NCI-H2029 treated with DMSO at 0.1 percent for 48 hours (cell line): Measurements from ENCODE around the gene CABLES1.
"Not testable (repeated sequence)": the region's sequence is repeated elsewhere in the genome, so short reads cannot be mapped to it uniquely, and the experiment has no call there.

Source experiments
- DNase-seq: peaks from one replicate; lab custom pipeline; 2025; lab: John Stamatoyannopoulos, UW

CABLES1 gene

DNA sequence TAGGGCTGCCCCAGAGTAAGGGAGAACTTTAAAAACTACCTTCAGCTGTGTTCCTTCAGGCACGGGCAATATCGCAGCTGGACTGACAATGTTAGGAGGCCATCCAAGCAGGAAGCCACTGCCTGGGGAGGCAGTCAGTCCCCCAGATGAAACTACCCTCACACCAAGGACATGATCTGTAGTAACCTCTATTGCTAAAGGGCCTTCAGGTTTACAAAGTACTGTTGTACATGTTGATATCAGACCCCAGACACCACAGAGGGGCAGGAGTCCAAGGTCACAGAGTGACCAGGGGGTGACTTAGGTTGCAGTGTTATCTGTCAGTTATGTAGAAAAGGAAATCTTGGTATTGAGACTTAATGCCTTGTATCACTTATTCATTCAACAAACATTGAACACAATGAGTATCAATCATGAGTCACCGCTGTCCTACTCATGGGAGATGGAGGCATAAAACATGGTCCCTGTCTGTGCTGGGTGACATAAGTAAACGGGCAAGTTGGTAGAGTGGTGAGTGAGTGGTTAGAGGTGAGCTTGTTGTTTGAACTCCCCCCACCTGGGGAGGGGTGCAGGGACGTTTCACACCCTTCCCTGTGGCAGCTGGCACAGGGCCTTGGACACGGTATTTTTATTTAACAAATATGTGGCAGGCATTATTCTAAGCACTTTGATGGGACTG lies 7.1 kb downstream of the CABLES1 start:
- DNase-seq = no peak

DNA sequence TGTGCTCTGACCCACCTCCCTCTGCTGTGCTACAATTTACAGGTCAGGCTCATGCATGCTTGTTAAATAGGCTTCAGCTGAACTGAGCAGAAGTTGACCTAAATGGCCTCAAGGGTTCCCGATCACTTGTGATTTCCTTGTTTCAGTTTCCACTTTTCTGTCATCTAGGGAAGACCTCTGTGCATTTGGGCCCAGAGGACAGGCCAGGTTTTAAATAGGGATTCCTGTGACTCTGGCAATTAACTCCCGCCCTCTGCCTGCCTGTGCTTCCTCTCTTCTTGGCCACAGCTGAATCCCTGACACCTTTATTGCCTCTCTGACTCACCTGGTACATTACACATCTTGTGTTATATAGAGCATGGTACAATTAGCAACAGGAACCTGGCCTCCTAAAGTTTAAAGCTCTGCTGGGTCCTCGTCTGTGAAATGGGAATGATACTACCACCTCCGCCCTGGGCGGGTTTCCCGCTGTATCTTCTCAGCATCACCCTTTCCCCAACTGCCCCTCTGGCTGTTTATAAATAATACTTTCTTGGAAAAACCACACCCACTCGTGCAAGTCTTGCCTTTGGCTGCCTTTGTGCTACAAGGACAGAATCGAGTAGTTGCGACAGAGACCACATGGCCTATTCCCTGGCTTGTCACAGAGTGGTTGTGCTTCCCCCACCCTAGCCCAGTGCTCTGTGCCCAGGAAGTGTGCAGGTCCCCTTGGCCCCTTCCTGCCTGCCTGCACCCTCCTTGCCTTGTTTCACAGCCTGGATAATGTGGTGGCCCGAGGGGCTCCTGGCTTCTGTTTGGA lies 7.9 kb downstream of the CABLES1 start:
- no peak for DNase-seq

DNA sequence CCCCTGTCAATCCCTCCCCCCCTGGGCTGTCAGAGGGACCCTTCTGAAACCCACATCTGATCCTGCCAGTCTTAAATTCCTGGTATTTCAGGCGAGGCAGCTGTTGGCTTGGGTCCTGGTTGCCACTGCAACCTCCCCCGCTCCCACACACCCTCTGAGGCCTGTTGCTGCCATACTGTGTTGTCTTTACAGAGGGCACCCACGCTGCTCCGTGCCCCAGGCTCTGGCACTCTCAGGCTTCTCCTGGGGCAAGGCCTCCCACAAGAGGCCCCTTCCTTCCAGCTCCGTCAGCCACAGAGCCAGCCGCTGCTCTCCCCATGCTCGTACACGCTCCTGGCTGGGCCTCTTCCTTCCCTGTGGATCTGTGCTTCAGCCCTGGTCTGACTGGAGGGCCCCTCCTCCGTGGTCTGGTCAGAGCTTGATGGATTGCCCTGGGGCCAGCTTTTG lies 8.6 kb downstream of the CABLES1 start:
- no peak for DNase-seq

DNA sequence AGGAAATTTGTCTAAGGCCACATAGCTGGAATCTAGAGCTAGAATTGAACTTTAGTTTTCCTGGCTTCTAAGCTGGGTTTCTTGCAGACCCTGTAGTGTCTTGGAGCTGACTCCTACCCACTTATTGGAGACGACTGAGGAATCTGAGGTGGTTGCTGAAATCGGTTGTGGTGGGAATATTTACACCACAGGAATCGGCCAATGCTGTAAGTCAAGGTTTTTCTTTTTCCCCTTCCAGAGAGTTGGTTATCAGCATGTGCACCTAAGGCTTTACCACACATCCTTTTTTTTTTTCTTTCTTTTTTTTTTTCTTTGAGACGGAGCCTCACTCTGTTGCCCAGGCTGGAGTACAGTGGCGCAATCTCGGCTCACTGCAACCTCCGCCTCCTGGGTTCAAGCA lies 9.4 kb downstream of the CABLES1 start:
- DNase-seq = no peak

DNA sequence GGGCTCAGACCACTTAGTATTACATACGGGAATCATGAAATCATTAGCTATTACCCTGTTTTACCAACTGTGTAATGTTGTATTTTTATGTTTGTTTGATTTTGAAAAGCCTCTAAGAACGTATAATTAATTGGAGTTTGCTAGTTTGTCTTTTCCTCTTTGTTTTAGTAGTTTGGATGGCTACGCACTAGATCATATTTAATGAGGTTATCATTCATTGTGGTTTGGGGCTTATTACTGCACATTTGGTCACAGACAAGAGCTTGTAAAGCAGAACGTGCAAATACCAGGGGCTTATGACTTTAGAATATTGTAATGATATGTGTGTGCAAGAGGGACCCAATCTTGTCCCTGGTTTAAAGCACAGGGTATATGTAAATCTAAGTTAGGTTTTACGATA lies 10.3 kb downstream of the CABLES1 start:
- DNase-seq = no peak

DNA sequence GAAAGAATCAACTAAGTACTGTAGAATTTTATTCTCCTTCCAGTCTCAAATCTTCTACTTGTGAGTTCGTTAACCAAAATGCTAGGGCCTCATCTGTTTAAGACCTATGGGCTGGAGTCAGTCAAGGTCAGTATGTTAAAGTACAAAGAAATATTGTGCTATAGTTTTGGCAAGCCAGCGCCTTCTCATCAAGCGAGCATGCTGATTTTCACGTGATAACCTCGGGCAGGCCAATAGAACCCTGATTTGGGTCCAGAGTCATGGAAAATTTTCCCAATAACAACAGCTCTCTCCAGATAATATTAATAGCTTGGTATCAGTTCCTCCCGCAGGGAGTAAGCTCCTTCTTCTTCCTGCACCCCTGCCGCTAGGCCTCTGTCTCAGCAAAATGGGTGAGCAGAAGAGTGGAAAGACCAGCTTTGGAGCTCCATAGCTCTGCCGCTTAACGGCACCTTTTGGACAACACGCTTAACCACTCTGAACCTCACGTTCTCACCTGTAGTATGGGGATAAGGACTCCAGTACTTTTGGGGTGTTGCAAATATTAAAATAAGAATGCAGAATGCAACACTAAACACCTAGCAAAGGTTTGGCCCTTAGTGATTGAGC lies 11.7 kb downstream of the CABLES1 start:
- no peak for DNase-seq

DNA sequence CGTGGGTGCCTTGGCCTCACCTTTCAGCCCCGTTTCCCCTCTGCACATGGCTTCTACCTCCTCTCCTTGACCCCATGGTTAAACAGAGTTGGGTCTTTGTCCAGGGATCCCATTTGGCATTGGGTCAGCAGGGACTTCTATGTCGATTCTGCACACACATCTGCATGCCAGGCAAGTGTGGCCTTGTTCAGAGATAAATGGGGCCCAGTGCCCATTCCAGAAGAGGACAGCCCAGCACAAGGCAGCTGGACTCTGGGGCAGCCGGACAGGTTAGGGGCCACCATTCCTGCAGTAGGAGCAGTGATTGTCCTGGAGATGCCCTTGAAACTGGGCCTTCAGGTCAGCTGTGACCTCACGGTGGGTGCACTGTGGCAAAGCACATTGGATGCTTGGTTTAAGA lies 13.1 kb downstream of the CABLES1 start:
- DNase-seq = no peak

DNA sequence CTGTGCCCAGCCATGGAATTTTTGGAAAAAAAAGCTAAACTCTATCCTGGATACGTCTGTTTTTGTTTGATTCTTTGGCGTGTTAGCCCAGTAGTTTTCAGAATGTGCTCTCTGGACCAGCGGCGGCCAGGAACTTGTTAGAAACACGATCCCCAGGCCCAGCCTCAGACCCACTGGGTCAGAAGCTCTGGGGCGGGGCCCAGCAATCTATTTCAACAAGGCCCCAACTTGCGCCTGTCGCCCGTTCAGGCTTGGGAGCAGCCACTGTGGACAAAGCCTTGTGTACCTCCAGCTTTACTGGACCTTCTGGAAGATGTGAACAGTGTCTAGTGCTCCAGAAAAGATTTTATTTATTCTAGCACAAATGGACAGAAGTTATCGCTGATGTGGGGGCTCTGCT lies 14.3 kb downstream of the CABLES1 start:
- DNase-seq = no peak

DNA sequence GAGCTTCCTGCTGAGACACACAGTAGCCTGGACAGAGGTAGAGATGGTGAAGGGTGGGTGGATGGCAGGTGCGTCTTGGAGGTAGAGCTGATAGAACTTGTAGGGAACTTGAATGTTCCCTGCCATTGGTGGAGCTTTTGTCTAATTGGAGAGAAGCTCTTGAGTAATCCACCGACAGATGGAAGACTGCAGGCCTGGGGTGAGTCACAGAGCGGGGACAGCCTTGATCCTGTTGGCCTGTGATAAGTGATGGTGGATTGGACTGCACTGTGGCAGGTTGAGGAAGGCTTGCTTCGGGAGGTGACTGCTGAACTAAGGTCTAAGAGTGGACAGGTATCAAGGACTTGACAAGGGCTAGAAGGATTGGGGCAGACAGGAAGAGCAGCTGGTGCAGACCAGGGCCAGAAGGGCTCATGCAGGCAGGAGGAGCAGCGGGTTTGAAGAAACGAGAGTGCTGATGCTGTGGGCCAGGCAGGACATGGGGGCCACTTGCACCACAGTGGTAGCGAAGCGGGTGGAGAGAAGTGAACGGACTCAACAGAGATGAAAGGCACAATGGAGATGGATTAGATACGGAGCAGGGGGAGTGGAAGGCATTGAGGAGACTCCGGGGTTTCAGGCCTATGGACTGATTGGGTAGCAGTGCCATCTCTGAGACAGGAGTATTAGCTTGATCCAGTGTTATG lies 16.3 kb downstream of the CABLES1 start:
- DNase-seq = no peak

DNA sequence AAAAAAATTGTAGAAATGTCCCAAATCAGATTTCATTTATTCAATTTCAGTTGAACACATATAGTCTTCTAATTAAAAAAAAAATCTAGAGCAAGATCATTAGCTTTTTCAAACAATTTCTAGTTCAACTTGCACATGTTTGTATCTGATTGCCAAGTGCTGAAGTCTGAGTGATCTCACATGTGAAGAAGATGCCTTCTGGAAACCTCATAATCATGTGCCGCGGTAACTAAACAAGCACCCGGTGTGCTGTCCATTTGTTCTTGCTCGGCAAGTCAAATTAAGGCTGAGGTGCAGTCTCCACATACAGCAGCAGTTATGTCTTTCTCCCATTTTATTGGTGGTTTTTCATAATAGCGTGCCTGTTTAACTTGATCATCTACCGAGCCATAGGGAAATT lies 18.7 kb downstream of the CABLES1 start:
- no peak for DNase-seq

DNA sequence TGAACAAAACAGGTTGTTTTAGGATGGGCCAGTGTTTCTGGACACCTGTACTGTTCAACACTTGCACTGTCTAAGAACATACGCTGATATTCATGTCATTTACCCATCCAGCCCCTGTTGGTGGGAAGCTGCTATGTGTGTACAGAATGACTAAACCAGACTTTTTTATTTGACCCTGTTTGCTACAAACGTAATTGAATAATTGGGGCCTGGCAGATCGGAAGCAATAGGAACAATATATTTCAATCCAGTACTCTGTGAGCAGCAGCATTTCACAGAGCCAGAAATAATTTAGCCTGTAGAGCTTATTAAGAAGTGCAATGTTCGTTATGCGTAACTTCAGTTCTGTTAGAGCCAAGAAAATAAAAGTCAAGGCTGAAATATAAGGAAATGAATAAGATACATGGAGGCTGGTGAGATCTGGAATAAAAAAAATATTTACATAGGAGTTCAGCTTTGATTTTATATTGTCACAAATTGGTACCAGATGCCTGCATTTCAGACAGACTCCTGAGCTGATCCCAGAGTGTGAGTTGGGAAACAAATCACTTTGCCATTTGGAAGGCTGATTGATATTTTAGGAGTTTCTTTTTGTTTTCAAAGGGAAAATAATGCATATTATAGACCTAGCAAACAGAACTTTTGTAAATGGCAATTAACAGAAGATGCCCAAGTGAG lies 19.7 kb downstream of the CABLES1 start:
- no peak for DNase-seq

DNA sequence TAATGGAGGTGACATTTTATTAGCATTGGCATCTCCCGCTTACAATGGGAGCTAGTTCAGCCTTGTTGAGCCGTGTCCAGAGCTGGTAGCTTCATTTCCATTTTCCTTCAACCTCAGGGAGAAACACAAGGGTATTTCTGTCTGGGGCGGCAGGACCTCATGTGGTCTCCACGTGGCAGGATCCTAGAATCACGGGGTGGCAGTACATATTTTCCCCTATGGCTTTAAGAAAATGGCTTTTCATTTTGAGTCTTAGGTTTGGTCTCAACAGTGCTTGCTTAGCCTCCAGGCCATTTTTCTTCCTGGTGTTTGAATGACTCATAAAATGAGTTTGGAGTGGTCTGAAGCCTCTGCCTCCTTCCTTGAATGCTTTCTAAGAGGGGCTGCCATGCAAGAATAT lies 20.3 kb downstream of the CABLES1 start:
- DNase-seq = no peak

DNA sequence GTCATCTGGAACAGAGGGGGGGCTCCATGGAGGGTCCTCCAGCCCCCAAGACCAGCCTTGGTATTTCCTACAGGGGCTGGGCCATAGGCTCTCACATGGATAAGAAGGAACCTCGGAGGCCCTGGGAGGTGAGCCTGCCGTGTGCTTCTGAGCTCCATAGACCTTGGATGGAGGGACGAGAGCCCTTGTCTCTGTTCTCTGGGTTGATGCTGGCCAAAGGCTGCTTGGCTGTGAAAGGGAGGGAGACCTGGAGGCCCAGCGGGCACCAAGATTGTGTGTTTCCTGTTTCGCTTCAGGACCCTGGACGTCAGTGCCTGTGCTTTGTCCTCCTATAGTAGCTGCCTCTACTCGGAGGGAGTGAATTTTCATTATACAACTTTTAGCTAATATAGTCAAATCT lies 20.8 kb downstream of the CABLES1 start:
- DNase-seq = no peak

DNA sequence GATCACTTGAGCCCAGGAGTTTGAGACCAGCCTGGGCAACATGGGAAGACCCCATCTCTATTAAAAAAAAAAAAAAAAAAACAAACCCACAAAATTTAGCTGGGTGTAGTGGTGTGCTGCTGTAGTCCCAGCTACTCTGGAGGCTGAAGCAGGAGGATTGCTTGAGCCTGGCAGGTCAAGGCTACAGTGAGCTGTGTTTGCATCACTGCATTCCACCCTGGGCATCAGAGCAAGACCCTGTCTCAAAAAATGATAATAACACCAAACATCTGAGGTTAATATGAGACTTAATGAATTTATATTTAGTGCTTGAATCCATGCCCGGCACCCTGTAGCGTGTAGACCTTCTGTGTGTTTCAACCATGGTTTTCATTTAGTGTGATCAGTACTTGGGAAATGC lies 22.8 kb downstream of the CABLES1 start:
- no peak for DNase-seq

DNA sequence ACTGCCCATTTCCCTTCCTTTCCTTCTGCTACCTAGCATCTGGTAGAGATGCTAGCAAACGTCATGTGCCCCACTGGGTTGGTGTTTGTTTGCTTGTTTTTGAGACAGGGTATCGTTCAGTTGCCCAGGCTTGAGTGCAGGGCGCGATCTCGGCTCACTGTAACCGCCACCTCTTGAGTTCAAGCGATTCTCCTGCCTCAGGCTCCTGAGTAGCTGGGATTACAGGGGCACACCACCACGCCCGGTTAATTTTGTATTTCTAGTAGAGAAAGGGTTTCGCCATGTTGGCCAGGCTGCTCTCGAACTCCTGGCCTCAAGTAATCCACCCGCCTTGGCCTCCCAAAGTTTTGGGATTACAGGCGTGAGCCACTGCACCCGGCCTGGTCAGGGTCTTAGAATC lies 23.6 kb downstream of the CABLES1 start:
- not testable (repeated sequence) for DNase-seq

DNA sequence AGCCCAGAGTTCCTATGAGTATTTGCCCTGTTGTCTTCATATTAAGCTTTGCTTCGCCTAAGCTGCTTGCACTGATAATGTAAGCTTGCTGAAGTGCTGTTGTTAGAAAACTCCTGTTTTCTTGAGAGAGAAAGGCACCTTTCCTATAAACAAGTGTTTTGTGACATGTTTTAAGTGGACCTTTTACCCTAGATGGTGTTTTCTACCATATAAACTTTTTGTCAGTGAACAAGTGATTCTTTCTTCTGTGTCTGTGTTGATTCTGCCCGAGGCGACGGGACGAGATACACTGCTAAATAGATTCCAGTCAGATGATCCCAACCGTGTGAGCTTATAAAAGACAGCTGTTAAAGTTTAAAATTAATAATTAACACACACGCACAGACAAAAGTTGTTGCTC lies 24.1 kb downstream of the CABLES1 start:
- no peak for DNase-seq

DNA sequence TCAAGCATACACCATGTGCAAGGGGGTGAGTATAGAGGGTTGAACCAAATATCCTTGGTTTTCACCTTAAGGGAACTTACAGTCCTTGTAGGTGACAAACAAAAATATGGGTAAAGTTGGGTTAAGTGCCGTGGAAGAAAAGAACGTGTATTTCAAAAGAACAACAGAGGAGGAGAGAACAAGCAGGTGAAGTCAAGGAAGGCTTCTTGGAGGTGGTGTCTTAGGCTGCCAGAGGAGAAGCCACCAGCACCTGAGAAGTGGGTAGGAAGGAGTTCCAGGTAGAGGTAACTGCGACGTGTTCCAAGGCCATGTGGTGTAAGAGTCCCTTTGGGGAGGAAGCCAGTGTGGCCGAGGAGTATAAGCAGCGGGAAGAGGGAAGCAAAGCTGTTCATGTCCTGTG lies 27.2 kb downstream of the CABLES1 start:
- DNase-seq = no peak

DNA sequence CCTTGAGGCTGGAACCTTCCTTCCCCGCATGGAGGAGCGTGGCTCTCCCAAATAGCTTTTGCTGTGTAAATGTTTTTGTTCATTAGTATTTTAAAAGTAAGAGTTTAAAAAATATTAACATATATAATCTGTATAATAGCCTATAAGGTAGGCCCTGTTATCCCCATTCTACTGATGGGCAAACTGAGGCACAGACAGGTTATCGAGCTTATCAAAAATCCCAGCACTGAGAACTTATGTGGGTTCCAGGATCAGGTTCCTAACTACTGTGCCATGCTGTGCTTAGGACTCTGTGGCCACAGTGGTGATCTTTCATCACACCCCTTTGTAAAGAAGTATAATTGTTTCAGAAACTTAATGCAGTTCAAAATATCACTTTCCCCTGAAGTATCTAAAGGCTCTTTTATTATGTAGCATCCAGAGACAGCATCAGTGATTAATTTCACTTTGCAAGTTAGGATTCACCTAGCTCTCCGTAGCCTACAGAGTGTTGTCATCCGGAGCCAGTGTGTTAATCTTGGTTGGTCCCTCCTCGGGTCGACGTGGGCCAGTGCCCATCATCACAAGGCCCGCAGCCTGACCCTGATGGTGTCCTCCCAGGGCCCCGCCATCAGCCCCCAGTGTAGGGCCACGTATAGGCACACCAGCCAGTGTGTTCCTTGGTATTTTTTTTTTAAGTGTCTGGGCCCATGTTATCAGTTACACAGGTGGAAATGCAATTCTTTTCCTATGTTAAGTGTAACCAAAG lies 28.7 kb downstream of the CABLES1 start:
- no peak for DNase-seq

DNA sequence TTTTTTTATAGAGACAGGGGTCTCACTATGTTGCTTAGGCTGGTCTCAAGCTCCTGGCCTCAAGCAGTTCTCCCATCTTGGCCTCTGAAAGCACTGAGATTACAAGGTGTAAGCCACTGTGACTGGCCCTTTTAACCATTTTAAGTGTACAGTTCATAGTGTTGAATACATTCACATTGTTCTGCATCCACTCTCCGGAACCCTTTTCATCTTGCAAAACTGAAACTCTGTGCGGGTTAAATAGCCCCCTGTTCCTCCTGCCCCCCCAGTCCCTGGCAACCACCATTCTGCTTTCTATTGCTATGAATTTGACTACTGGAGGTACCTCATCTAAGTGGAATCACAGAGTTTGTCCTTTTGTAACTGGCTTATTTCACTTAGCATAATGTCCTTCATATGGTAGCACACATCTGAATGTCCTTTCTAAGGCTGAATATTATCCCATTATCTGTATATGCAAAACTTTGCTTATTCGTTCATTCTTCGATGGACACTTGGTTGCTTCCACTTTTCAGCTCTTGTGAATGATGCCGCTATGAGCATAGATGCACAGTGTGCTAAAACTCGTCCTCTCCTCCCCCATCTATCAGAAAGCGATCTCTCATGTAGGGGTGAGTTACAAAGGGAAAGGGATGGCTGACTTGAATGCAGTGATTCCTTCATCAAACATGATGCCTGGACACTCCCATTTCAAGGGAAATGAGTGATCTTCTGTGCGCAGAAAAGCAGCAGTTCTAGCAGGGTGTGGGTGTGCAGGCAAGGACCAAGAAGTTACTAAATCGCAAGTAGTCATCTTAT lies 30.2 kb downstream of the CABLES1 start:
- no peak for DNase-seq

DNA sequence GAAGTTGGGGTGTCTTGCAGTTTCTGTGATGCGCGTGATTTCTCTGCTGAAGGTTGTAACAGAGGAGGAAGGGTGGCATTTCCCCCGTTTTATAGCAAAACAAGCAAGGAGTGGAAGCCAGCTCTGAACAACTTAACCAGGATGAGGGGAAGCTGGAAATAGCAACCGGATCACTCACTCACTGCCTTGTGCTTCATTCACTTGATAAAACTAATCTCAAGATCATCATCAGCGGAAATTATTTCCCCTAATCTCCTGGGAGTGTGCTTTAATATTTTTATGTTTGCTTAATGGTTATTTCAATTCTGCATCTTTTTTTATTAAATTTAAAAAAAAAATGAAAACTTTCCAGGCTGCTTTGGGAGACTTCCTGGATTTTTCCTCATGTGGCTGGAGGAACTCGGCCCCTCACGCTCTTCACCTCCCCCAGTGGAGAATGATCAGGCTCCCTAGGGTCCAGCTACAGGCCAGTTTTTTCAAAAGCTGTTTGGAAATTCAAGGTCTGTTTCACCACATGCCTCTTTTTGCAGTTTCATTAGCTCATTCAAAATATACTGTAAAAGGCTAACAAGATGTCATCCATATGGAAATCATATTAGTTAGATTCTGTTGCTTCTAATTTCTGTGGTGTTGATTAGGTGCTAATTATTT lies 31.7 kb downstream of the CABLES1 start:
- DNase-seq = no peak
